Measurements from ENCODE around the gene SVIL. TPM values are rescaled to one million over a fixed set of nuclear protein-coding genes. Genes with fewer than 3 reads are reported as not detected.
"Not testable (repeated sequence)": the region's sequence is repeated elsewhere in the genome, so short reads cannot be mapped to it uniquely, and the experiment has no call there.

The SVIL gene
- polyA plus RNA-seq, 12 donors: 54.5 to 267 (median 193) TPM

- no peak for DNase-seq
Observed at GRCh38 chr10:29603223-29603896, 31.4 kb downstream of the SVIL start.

DNA sequence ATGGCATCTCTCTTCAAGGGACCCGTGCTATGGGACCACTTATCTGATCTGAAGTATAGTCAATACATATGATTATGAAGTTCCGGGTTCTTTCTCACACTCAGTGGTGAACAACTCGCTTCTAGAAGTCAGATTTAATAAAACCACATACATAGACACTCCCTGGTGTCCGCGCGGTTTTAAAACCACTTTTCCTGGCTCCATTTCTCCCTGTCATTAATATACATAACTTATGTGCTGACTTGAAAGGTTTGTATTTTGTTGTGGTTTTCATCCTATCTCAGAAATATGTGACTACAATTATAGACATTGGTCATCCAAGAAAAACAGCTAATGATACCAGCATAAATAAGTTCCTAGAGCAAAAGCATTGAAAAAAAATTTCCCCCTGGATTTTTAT lies 34.0 kb downstream of the SVIL start:
- no peak for DNase-seq

DNA sequence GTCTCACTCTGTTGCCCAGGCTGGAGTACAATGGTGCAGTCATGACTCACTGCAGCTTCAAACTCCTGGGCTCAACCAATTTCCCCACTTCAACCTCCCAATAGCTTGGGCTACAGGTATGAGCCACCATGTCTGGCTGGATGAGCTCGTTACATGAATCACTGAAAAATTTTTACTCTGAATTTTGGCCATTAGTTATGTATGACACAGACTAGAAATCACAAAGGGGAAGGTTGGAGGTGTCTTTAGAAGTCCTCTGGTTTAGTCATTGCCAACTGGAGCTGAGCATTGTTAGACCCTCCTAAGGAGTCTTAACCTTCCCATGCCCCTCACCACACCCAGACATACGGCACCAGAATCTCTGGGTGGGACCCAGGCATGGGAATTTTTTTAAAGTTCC lies 34.7 kb downstream of the SVIL start:
- DNase-seq: no peak

GRCh38 chr10:29598851-29599311 lies 35.9 kb downstream of the SVIL start:
- peak; percentile 75 for DNase-seq

- no peak for DNase-seq
Observed at GRCh38 chr10:29596826-29597225, 37.9 kb downstream of the SVIL start.

- DNase-seq: no peak
Observed at GRCh38 chr10:29596356-29596755, 38.4 kb downstream of the SVIL start.

DNA sequence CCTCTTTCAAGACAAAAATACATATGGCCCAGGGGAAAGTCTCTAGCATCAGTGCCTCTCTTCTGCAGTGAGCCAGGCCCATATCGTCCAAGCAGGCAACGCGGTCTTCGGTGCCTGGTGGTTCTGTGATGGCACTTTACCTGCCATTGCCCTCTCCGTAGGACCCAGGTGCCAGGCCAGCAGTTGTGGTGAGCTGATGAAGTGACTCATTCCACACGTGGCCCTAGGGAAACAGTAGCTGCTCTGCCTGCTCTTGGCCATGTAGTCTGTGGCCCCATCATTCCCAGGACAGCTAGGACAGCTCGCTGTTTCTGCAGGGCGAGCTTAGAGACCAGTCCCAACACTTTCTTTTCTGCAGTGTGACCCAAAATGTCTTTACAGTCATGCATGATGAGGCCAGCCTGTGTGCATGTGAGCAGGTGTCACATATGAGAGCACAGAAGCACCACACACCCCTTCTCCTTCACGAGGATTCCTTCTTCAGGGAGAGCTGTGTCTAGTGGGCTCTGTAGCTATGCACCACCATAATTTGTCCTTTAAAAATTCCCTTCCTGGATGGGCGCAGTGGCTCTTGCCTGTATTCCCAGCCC lies 39.0 kb downstream of the SVIL start:
- DNase-seq: no peak

DNA sequence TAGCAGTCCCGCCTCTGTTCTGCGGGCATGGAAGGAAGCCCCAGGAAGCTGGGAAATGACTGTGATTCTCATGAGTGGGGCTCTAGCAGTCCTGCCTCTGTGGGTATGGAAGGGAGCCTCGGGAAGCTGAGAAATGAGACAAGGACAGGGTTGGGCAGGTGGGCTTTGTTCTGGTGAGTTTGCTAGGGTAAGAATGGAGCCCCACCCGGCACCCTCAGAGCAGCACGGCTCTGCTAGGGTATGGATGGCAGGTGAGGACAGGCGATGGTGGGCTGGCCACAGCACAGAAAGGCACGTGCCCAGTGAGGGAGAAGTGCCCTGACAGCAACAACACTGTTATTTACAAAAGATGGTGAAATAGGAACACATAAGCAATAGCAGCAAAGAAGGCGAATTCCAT lies 39.6 kb downstream of the SVIL start:
- DNase-seq: no peak

GRCh38 chr10:29591651-29591968 lies 43.2 kb downstream of the SVIL start:
- DNase-seq: no peak

- no peak for DNase-seq
Observed at GRCh38 chr10:29590915-29591650, 43.7 kb downstream of the SVIL start.

- DNase-seq: no peak
Observed at GRCh38 chr10:29588629-29589421, 45.9 kb downstream of the SVIL start.

GRCh38 chr10:29587750-29588628 lies 46.8 kb downstream of the SVIL start:
- DNase-seq: not testable (repeated sequence)

- DNase-seq: not testable (repeated sequence)
Observed at GRCh38 chr10:29587102-29587749, 47.5 kb downstream of the SVIL start.

GRCh38 chr10:29586509-29586908 lies 48.3 kb downstream of the SVIL start:
- no peak for DNase-seq

DNA sequence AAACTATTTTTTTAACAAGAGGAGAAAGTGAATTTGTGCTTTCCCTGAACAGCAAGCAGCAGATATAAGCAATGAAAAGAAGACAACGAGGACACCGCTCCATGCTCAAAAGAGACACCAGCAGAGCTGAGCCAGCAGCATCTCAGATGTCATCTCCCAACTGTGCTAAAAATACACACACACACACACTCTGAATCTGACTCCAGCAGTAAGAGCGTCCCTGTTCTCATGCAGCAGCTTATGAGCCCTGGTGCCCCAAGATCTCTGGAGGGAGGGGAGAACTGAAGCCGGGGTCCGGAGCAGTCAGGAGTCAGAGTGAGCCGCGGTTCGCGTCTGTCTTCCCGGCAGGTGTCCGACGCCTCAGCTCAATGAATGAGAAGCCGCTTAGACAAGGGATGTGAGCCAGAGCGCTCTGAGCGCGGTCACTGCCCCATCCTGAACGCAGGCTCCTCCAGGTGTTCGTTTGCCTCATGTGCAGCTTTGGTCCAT lies 49.2 kb downstream of the SVIL start:
- DNase-seq: peak; percentile 66

- DNase-seq: no peak
Observed at GRCh38 chr10:29584436-29584835, 50.3 kb downstream of the SVIL start.

- DNase-seq: no peak
Observed at GRCh38 chr10:29583674-29584073, 51.1 kb downstream of the SVIL start.

DNA sequence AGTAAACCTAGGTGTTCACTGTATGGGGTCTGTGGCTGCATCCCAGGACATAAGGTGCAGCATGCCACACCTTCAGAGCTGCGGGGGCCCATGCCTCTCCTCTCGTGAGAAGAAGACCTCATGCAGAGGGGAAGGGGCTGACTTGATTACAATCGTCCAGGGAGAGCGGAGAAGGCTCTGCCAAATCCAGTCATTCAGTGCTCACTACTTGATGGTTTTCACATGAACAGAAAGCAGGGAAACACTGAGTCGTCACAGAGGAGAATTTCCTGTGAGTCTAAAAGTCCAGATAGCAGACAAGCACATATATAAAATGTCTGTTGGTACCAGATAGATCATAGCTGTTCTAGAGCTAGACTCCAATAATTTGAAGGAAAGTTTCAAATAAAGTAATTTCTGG lies 52.0 kb downstream of the SVIL start:
- DNase-seq: not testable (repeated sequence)

GRCh38 chr10:29579455-29579970 lies 55.3 kb downstream of the SVIL start:
- DNase-seq: no peak

GRCh38 chr10:29578457-29578856 lies 56.3 kb downstream of the SVIL start:
- DNase-seq: no peak
